ENCODE data around the gene OR2F2.

GRCh38 chr7:143896667-143897066 lies 38.4 kb upstream of the OR2F2 start:
- TF ChIP-seq ZNF274 (IDR thresholded peaks at IDR 0.05; ENCODE audit: low read depth, low read length) = no peak
- TF ChIP-seq CTCF (IDR thresholded peaks at IDR 0.05 in 2 of 3, conservative IDR thresholded peaks at IDR 0.05 in 1 of 3; ENCODE audit: borderline replicate concordance in 1 of 3, insufficient read depth in 1 of 3, low read depth in 2 of 3, low read length in 2 of 3) = no peak
- no peak for TF ChIP-seq TCF7L2 (IDR thresholded peaks at IDR 0.05; ENCODE audit: borderline replicate concordance, extremely low read depth, insufficient read depth, insufficient read length)
- TF ChIP-seq JUND (IDR thresholded peaks at IDR 0.05) = no peak
- no peak for TF ChIP-seq EZH2 (IDR thresholded peaks at IDR 0.05)
- TF ChIP-seq POLR2A (IDR thresholded peaks at IDR 0.05; ENCODE audit: borderline replicate concordance, extremely low read depth, insufficient read depth, insufficient read length) = no peak
- TF ChIP-seq EZH2phosphoT487 (IDR thresholded peaks at IDR 0.05; ENCODE audit: borderline replicate concordance) = no peak
- no peak for TF ChIP-seq POLR2AphosphoS5 (IDR thresholded peaks at IDR 0.05; ENCODE audit: low read depth, low read length)
- TF ChIP-seq RAD21 (IDR thresholded peaks at IDR 0.05; ENCODE audit: low read depth) = no peak
- TF ChIP-seq MAX (IDR thresholded peaks at IDR 0.05) = no peak
- no peak for TF ChIP-seq REST (IDR thresholded peaks at IDR 0.05; ENCODE audit: low read depth)
- TF ChIP-seq SP1 (IDR thresholded peaks at IDR 0.05; ENCODE audit: low read depth) = no peak
- no peak for TF ChIP-seq CEBPB (IDR thresholded peaks at IDR 0.05; ENCODE audit: low read depth)

Measured in HCT116 (cell line).